ENCODE results near the gene ETV4. TPM values are rescaled to one million over a fixed set of nuclear protein-coding genes. Genes with fewer than 3 reads are reported as not detected.

Gene ETV4
- total and polyA plus RNA-seq, 2 of the 13 experiments (the other 11 are each of a cell fraction or from before 2014, with no cell fraction given) = 128 to 330 TPM

DNA sequence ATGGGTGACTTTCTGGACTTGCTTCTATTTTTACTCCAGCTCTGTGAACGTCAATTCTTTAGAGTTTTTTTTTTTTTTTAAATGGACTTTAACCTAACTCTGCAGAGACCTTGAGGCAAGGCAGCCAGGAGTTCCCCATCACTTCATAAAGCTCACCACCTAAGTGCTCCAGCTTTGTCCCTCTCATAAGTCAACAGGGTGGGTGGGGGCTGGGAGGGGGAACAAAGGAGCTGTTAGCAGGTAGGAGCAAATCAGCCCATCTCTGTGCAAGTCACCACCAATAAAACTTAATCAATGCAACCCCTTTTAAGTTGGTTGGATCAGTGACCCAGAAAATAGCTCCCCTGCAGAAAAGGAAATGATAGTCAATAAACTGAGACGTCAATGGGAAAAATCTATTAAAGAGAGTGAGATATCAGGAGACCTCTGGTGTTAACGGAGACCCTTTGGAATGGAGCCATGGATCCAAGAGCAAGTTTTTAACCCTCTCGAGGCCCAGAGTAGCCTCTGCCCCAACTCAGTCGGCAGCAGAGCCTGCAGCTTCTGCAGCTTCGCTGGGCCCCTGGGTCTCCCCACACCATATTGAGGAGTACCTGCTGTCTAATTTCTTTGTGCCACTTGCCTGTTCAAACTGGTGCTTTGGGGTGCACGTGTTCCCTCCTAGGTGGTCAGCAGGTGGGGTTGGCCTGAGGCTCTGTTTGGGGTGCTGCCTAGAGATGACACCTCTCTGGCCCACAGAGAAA, 27.6 kb upstream of the ETV4 start (continued):
- TF ChIP-seq REST (IDR thresholded peaks at IDR 0.05; ENCODE audit: borderline replicate concordance in 1 of 2, low read depth in 1 of 2, low read length in 2 of 2) (0 out of 4 replicates have a peak, but pooled peaks of 1 of the 2 experiments have one; percentile 11), MIER3 (CRISPR knock-in tag; IDR thresholded peaks at IDR 0.05; ENCODE audit: borderline replicate concordance) (peak; percentile 64; the same call in 1 of the 2 replicates), MYNN (CRISPR knock-in tag; IDR thresholded peaks at IDR 0.05; ENCODE audit: low read depth) (no peak), FOXP4 (CRISPR knock-in tag; IDR thresholded peaks at IDR 0.05) (peak; percentile 28; the same call in 1 of the 2 replicates), ZFP41 (CRISPR knock-in tag; IDR thresholded peaks at IDR 0.05; ENCODE audit: borderline replicate concordance) (peak; percentile 37; the same call in 1 of the 2 replicates), ZNF550 (CRISPR knock-in tag; IDR thresholded peaks at IDR 0.05; ENCODE audit: borderline replicate concordance) (0 out of 2 replicates have a peak, but pooled peaks have one; percentile 20), PPARG (CRISPR knock-in tag; conservative IDR thresholded peaks at IDR 0.05) (0 out of 2 replicates have a peak, but pooled peaks have one; percentile 9), CBX2 (IDR thresholded peaks at IDR 0.05; ENCODE audit: low read depth, low read length) (no peak), CBX2 (CRISPR knock-in tag; IDR thresholded peaks at IDR 0.05; ENCODE audit: low read depth) (no peak), FOXC1 (CRISPR knock-in tag; IDR thresholded peaks at IDR 0.05; ENCODE audit: borderline replicate concordance) (peak; percentile 55; the same call in 1 of the 2 replicates), CEBPG (CRISPR knock-in tag; IDR thresholded peaks at IDR 0.05) (peak; percentile 19; the same call in 1 of the 2 replicates), RNF2 (conservative IDR thresholded peaks at IDR 0.05; ENCODE audit: low read depth) (no peak), ZNF274 (CRISPR knock-in tag; IDR thresholded peaks at IDR 0.05) (0 out of 2 replicates have a peak, but pooled peaks have one; percentile 30), ERF (CRISPR knock-in tag; IDR thresholded peaks at IDR 0.05) (peak; percentile 29; the same call in 1 of the 2 replicates), MEIS2 (CRISPR knock-in tag; IDR thresholded peaks at IDR 0.05) (no peak; the same call in 1 of the 2 replicates), ZNF292 (CRISPR knock-in tag; IDR thresholded peaks at IDR 0.05; ENCODE audit: borderline replicate concordance, low read depth) (peak; percentile 23; the same call in 1 of the 2 replicates)
- TF ChIP-seq, protein P1, sequence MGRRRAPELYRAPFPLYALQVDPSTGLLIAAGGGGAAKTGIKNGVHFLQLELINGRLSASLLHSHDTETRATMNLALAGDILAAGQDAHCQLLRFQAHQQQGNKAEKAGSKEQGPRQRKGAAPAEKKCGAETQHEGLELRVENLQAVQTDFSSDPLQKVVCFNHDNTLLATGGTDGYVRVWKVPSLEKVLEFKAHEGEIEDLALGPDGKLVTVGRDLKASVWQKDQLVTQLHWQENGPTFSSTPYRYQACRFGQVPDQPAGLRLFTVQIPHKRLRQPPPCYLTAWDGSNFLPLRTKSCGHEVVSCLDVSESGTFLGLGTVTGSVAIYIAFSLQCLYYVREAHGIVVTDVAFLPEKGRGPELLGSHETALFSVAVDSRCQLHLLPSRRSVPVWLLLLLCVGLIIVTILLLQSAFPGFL (CRISPR knock-in tag; IDR thresholded peaks at IDR 0.05) = no peak
- TF ChIP-seq, protein P2, sequence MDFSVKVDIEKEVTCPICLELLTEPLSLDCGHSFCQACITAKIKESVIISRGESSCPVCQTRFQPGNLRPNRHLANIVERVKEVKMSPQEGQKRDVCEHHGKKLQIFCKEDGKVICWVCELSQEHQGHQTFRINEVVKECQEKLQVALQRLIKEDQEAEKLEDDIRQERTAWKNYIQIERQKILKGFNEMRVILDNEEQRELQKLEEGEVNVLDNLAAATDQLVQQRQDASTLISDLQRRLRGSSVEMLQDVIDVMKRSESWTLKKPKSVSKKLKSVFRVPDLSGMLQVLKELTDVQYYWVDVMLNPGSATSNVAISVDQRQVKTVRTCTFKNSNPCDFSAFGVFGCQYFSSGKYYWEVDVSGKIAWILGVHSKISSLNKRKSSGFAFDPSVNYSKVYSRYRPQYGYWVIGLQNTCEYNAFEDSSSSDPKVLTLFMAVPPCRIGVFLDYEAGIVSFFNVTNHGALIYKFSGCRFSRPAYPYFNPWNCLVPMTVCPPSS (IDR thresholded peaks at IDR 0.05) = no peak
- TF ChIP-seq, protein P3, sequence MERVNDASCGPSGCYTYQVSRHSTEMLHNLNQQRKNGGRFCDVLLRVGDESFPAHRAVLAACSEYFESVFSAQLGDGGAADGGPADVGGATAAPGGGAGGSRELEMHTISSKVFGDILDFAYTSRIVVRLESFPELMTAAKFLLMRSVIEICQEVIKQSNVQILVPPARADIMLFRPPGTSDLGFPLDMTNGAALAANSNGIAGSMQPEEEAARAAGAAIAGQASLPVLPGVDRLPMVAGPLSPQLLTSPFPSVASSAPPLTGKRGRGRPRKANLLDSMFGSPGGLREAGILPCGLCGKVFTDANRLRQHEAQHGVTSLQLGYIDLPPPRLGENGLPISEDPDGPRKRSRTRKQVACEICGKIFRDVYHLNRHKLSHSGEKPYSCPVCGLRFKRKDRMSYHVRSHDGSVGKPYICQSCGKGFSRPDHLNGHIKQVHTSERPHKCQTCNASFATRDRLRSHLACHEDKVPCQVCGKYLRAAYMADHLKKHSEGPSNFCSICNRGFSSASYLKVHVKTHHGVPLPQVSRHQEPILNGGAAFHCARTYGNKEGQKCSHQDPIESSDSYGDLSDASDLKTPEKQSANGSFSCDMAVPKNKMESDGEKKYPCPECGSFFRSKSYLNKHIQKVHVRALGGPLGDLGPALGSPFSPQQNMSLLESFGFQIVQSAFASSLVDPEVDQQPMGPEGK (CRISPR knock-in tag; IDR thresholded peaks at IDR 0.05) = peak; percentile 85
